B cell (primary cell): ENCODE results near the gene SMC4.

Experiments
- EZH2 ChIP-seq: IDR thresholded peaks from 2 replicates; pipeline ENCODE4 v1.6.1; 2012; ENCODE audit warnings: borderline replicate concordance, low read depth, mild to moderate bottlenecking, moderate library complexity, low read length; ENCODE audit not compliant: insufficient read depth, poor library complexity, severe bottlenecking
- TF ChIP-seq, protein P1 (sequence below): fragments of 200-600 bp; IDR thresholded peaks from one replicate; pipeline ENCODE4 v1.8.0; 2022; ENCODE audit warnings: antibody characterized with exemption, mild to moderate bottlenecking

DNA sequence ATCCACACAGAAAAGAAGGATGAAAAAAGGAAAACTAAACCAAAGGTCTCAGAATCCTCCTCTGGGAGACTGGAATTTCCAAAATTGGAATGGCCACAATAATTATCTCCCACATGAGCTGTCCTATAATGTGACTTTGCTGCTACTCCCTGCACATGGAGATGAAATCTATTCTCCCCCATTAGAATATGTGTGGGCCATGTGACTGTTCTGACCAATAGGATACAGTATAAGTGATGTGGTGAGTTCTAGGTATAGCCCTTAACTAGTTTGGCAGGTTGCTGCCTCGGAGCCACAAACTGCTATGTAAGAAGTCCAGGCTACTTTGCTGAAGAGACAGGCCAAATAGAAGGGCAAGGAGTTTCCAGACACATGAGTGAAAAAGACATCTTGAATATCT lies 45.0 kb downstream of the SMC4 start:
- TF ChIP-seq, protein P1, sequence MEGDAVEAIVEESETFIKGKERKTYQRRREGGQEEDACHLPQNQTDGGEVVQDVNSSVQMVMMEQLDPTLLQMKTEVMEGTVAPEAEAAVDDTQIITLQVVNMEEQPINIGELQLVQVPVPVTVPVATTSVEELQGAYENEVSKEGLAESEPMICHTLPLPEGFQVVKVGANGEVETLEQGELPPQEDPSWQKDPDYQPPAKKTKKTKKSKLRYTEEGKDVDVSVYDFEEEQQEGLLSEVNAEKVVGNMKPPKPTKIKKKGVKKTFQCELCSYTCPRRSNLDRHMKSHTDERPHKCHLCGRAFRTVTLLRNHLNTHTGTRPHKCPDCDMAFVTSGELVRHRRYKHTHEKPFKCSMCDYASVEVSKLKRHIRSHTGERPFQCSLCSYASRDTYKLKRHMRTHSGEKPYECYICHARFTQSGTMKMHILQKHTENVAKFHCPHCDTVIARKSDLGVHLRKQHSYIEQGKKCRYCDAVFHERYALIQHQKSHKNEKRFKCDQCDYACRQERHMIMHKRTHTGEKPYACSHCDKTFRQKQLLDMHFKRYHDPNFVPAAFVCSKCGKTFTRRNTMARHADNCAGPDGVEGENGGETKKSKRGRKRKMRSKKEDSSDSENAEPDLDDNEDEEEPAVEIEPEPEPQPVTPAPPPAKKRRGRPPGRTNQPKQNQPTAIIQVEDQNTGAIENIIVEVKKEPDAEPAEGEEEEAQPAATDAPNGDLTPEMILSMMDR = no peak
- no peak for TF ChIP-seq EZH2
